Subcutaneous adipose tissue (tissue), 4 donors: Measurements from ENCODE around the gene TMED4. TPM values are rescaled to one million over a fixed set of nuclear protein-coding genes. Genes with fewer than 3 reads are reported as not detected.

ENCODE experiments used
- CTCF ChIP-seq: fragments of 450-650 bp; IDR thresholded peaks from one replicate; pipeline ENCODE4 v1.5.1; 2016; ENCODE audit warnings: low read depth, mild to moderate bottlenecking, control low read depth, antibody characterized with exemption, moderate library complexity
- total RNA-seq, 4 donors: library from RNA; depleted of rRNA; stranded (reverse); fragments of >200 nt; gene quantifications; one replicate each; pipeline ENCODE4 v1.1.0, GENCODE V29; 2016

The TMED4 gene
- total RNA-seq, 4 donors from 2014 or later: 61.8 to 160 (median 134) TPM

- TF ChIP-seq CTCF: no peak
These were observed 8.4 kb downstream of the TMED4 start, which contains the start of gene DDX56 for GRCh38 chr7:44573464-44574286. Gene DDX56, minus strand, starts transcription at chr7:44573908. Its CDS starts 13 bp downstream, at chr7:44573895.

- no peak for TF ChIP-seq CTCF
These were observed 9.3 kb downstream of the TMED4 start for GRCh38 chr7:44572771-44573170.

- no peak for TF ChIP-seq CTCF
These were observed 12.1 kb downstream of the TMED4 start for GRCh38 chr7:44569959-44570358.

GRCh38 chr7:44568771-44569560 lies 13.1 kb downstream of the TMED4 start:
- TF ChIP-seq CTCF: no peak

GRCh38 chr7:44567884-44568283 lies 14.1 kb downstream of the TMED4 start:
- TF ChIP-seq CTCF: no peak

GRCh38 chr7:44566680-44567079 lies 15.4 kb downstream of the TMED4 start:
- no peak for TF ChIP-seq CTCF
